Thymus (tissue), 11 donors: ENCODE results near the gene KPTN. TPM values are rescaled to one million over a fixed set of nuclear protein-coding genes. Genes with fewer than 3 reads are reported as not detected.

Source experiments
- DNase-seq, 9 donors: peaks; one replicate each; pipeline ENCODE4 v3.0.0-alpha.2; 2013; ENCODE audit warnings: low spot score in 9 of 9, low read depth in 6 of 9, missing footprints in 1 of 9
- H3K27ac ChIP-seq, 2 donors: one replicate each; pipeline ENCODE4 v1.5.1; 2013; ENCODE audit warnings: control low read depth in 1 of 2, low read depth in 1 of 2, low read length in 1 of 2, mild to moderate bottlenecking in 1 of 2, moderate library complexity in 1 of 2
- H3K27me3 ChIP-seq, 2 donors: one replicate each; pipeline ENCODE4 v1.5.1; 2013; ENCODE audit warnings: low read length in 1 of 2; ENCODE audit not compliant: control insufficient read depth in 2 of 2, insufficient read depth in 1 of 2
- H3K36me3 ChIP-seq, 2 donors: one replicate each; pipeline ENCODE4 v1.5.1; 2013; ENCODE audit warnings: low read length in 1 of 2, mild to moderate bottlenecking in 1 of 2, moderate library complexity in 1 of 2; ENCODE audit not compliant: control insufficient read depth in 2 of 2, insufficient read depth in 2 of 2
- H3K4me1 ChIP-seq, 2 donors: one replicate each; pipeline ENCODE4 v1.5.1; 2013; ENCODE audit warnings: low read length in 2 of 2; ENCODE audit not compliant: control insufficient read depth in 2 of 2, insufficient read depth in 2 of 2
- H3K4me3 ChIP-seq, 2 donors: one replicate each; pipeline ENCODE4 v1.5.1; 2013; ENCODE audit warnings: low read length in 2 of 2, control low read depth in 1 of 2, mild to moderate bottlenecking in 1 of 2
- H3K9me3 ChIP-seq, 2 donors: one replicate each; pipeline ENCODE4 v1.5.1; 2013; ENCODE audit warnings: low read length in 1 of 2, mild to moderate bottlenecking in 1 of 2; ENCODE audit not compliant: control insufficient read depth in 2 of 2, insufficient read depth in 1 of 2
- WGBS: extraction: QIAGEN DNeasy Blood & Tissue Kit; methylation state at CpG from one replicate; pipeline ENCODE4 v1.1.7; 2013; 5-methylcytosine and 5-hydroxymethylcytosine counted together
- polyA plus RNA-seq: library from polyadenylated mRNA; stranded (reverse); fragments of 200-250 nt; gene quantifications from one replicate; pipeline ENCODE4 v1.2.3, GENCODE V29; 2013
- total RNA-seq: library from RNA; stranded (reverse); fragments of 120-200 nt; gene quantifications from one replicate; pipeline ENCODE4 v1.2.4, GENCODE V29; 2013
- donor health status: healthy.

KPTN gene
- total and polyA plus RNA-seq, 2 donors: 14.4 to 32.2 TPM

- 34% methylated on average over 17 of the region's 17 CpGs for WGBS
Observed at GRCh38 chr19:47495478-47496372, 11.7 kb upstream of the KPTN start.

GRCh38 chr19:47494729-47495128 lies 10.7 kb upstream of the KPTN start:
- peaks cover 2 to 14% of the 10 kb centered on the region in 2 donors for H3K9me3 ChIP-seq
- 15% methylated on average over 9 of the region's 9 CpGs for WGBS
- peak overlapping the region; percentile 8 to 53 for H3K4me3 ChIP-seq
- peaks cover 58 to 82% of the 10 kb centered on the region in 2 donors for H3K36me3 ChIP-seq
- peak overlapping the region; percentile 55 to 89 for H3K27ac ChIP-seq
- H3K4me1 ChIP-seq: peaks cover 58 to 90% of the 10 kb centered on the region in 2 donors
- no peak for DNase-seq
- no peaks in the 10 kb centered on the region for H3K27me3 ChIP-seq

More at GRCh38 chr19:47495478-47496372, 11.7 kb upstream of the KPTN start:
- H3K27me3 ChIP-seq: no peaks in the 10 kb centered on the region
- H3K27ac ChIP-seq: peak overlapping the region; percentile 80 to 89
- H3K36me3 ChIP-seq: peaks cover 56 to 82% of the 10 kb centered on the region in 2 donors
- DNase-seq: peak in 4 of 9 donors; percentile 69 to 86 (median 73)
- H3K4me1 ChIP-seq: peaks cover 52 to 80% of the 10 kb centered on the region in 2 donors
- H3K4me3 ChIP-seq: peak overlapping the region; percentile 27 to 53
- H3K9me3 ChIP-seq: peaks cover 2 to 12% of the 10 kb centered on the region in 2 donors

- Histone ChIP-seq H3K4me3 (peak overlapping the region in 1 of 2 donors; percentile 24), H3K9me3 (peaks cover 2 to 14% of the 10 kb centered on the region in 2 donors), H3K27me3 (no peaks in the 10 kb centered on the region), H3K36me3 (peaks cover 57 to 83% of the 10 kb centered on the region in 2 donors), H3K27ac (peak overlapping the region in 1 of 2 donors; percentile 89), H3K4me1 (peaks cover 58 to 93% of the 10 kb centered on the region in 2 donors)
- no peak for DNase-seq
- 94% methylated on average over 5 of the region's 5 CpGs for WGBS
Observed at GRCh38 chr19:47494211-47494547, 10.2 kb upstream of the KPTN start.

- peaks cover 2 to 14% of the 10 kb centered on the region in 2 donors for H3K9me3 ChIP-seq
- H3K27me3 ChIP-seq: no peaks in the 10 kb centered on the region
- DNase-seq: no peak
- WGBS: 97% methylated on average over 18 of the region's 18 CpGs
- H3K36me3 ChIP-seq: peaks cover 53 to 81% of the 10 kb centered on the region in 2 donors
- peak overlapping the region in 1 of 2 donors; percentile 89 for H3K27ac ChIP-seq
- H3K4me1 ChIP-seq: peaks cover 58 to 98% of the 10 kb centered on the region in 2 donors
- peak overlapping the region in 1 of 2 donors; percentile 29 for H3K4me3 ChIP-seq
Observed at GRCh38 chr19:47493378-47494210, 9.6 kb upstream of the KPTN start.

GRCh38 chr19:47492571-47493377 lies 8.8 kb upstream of the KPTN start:
- H3K36me3 ChIP-seq: peaks cover 51 to 80% of the 10 kb centered on the region in 2 donors
- 37% methylated on average over 23 of the region's 23 CpGs for WGBS

GRCh38 chr19:47492137-47492533 lies 8.1 kb upstream of the KPTN start:
- H3K4me3 ChIP-seq: no peak overlapping the region
- no peaks in the 10 kb centered on the region for H3K27me3 ChIP-seq
- peak overlapping the region in 1 of 2 donors; percentile 89 for H3K27ac ChIP-seq
- WGBS: 79% methylated on average over 14 of the region's 14 CpGs
- peaks cover 49 to 77% of the 10 kb centered on the region in 2 donors for H3K36me3 ChIP-seq
- H3K9me3 ChIP-seq: peaks cover 2 to 14% of the 10 kb centered on the region in 2 donors
- no peak for DNase-seq
- H3K4me1 ChIP-seq: peaks cover 68 to 99% of the 10 kb centered on the region in 2 donors

More at GRCh38 chr19:47492571-47493377, 8.8 kb upstream of the KPTN start:
- Histone ChIP-seq H3K4me1 (peaks cover 64 to 99% of the 10 kb centered on the region in 2 donors), H3K27me3 (no peaks in the 10 kb centered on the region), H3K9me3 (peaks cover 2 to 14% of the 10 kb centered on the region in 2 donors), H3K27ac (peak overlapping the region; percentile 3 to 89), H3K4me3 (peak overlapping the region in 1 of 2 donors; percentile 29)
- DNase-seq: peak in 2 of 9 donors; percentile 47 to 70

- Histone ChIP-seq H3K36me3 (peaks cover 47 to 71% of the 10 kb centered on the region in 2 donors), H3K4me3 (no peak overlapping the region), H3K27ac (peak overlapping the region; percentile 50 to 89), H3K27me3 (no peaks in the 10 kb centered on the region), H3K9me3 (peaks cover 2 to 14% of the 10 kb centered on the region in 2 donors), H3K4me1 (peaks cover 72 to 99% of the 10 kb centered on the region in 2 donors)
- 84% methylated on average over 22 of the region's 22 CpGs for WGBS
- peak in 1 of 9 donors; percentile 32 for DNase-seq
Observed at GRCh38 chr19:47491358-47492136, 7.5 kb upstream of the KPTN start.

- DNase-seq: peak in 4 of 9 donors; percentile 53 to 76 (median 64)
- H3K9me3 ChIP-seq: peaks cover 2 to 13% of the 10 kb centered on the region in 2 donors
- peaks cover 47 to 68% of the 10 kb centered on the region in 2 donors for H3K36me3 ChIP-seq
- H3K27me3 ChIP-seq: no peaks in the 10 kb centered on the region
- H3K4me1 ChIP-seq: peaks cover 76 to 99% of the 10 kb centered on the region in 2 donors
- no peak overlapping the region for H3K4me3 ChIP-seq
- 35% methylated on average over 3 of the region's 3 CpGs for WGBS
- H3K27ac ChIP-seq: peak overlapping the region; percentile 18 to 89
Observed at GRCh38 chr19:47490847-47491246, 6.8 kb upstream of the KPTN start.
